ENCODE data around the gene TMEM225. TPM values are rescaled to one million over a fixed set of nuclear protein-coding genes. Genes with fewer than 3 reads are reported as not detected.

The TMEM225 gene
- total and polyA plus RNA-seq, 7 donors = not detected

Other genes with a start within 250 kb of the TMEM225 start
- 10 to 100 TPM; 11.1 to 69.0 (median 26.4) TPM for gene SCN3B, start 231.0 kb downstream of the TMEM225 start, total RNA-seq
- 10 to 100 TPM; 15.6 to 42.1 (median 17.2) TPM for gene SCN3B, start 231.0 kb downstream of the TMEM225 start, polyA plus RNA-seq
- 10 to 100 TPM in 1 of 4 donors, 1 to 10 TPM in 3; 5.5 to 13.8 (median 7.7) TPM for gene ZNF202, start 144.0 kb downstream of the TMEM225 start, total RNA-seq
- gene ZNF202, start 144.0 kb downstream of the TMEM225 start, polyA plus RNA-seq = 10 to 100 TPM in 2 of 3 donors, 1 to 10 TPM in 1; 5.9 to 11.9 (median 10.7) TPM
- not detected for gene OR6X1, start 131.2 kb downstream of the TMEM225 start, total RNA-seq
- not detected for gene OR6X1, start 131.2 kb downstream of the TMEM225 start, polyA plus RNA-seq
- not detected for gene OR6M1, start 79.3 kb downstream of the TMEM225 start, total RNA-seq
- not detected for gene OR6M1, start 79.3 kb downstream of the TMEM225 start, polyA plus RNA-seq
- gene OR8D4, start 16.5 kb upstream of the TMEM225 start, total RNA-seq = not detected
- not detected for gene OR8D4, start 16.5 kb upstream of the TMEM225 start, polyA plus RNA-seq
- not detected for gene OR4D5, start 53.9 kb upstream of the TMEM225 start, total RNA-seq
- gene OR4D5, start 53.9 kb upstream of the TMEM225 start, polyA plus RNA-seq = not detected
- not detected for gene OR6T1, start 58.2 kb upstream of the TMEM225 start, total RNA-seq
- not detected for gene OR6T1, start 58.2 kb upstream of the TMEM225 start, polyA plus RNA-seq
- not detected for gene OR10S1, start 92.1 kb upstream of the TMEM225 start, total RNA-seq
- not detected for gene OR10S1, start 92.1 kb upstream of the TMEM225 start, polyA plus RNA-seq
- gene OR10G6, start 109.5 kb upstream of the TMEM225 start, total RNA-seq = not detected
- gene OR10G6, start 109.5 kb upstream of the TMEM225 start, polyA plus RNA-seq = not detected
- gene OR10G4, start 127.3 kb upstream of the TMEM225 start, total RNA-seq = not detected
- not detected for gene OR10G4, start 127.3 kb upstream of the TMEM225 start, polyA plus RNA-seq
- not detected for gene OR10G9, start 137.3 kb upstream of the TMEM225 start, total RNA-seq
- not detected for gene OR10G9, start 137.3 kb upstream of the TMEM225 start, polyA plus RNA-seq
- gene OR10G8, start 141.1 kb upstream of the TMEM225 start, total RNA-seq = not detected
- gene OR10G8, start 141.1 kb upstream of the TMEM225 start, polyA plus RNA-seq = not detected
- gene OR10G7, start 155.7 kb upstream of the TMEM225 start, total RNA-seq = not detected
- gene OR10G7, start 155.7 kb upstream of the TMEM225 start, polyA plus RNA-seq = not detected
- 1 to 10 TPM; 3.4 to 6.7 (median 4.8) TPM for gene VWA5A, start 229.8 kb upstream of the TMEM225 start, total RNA-seq
- gene VWA5A, start 229.8 kb upstream of the TMEM225 start, polyA plus RNA-seq = 1 to 10 TPM; 1.2 to 2.0 (median 1.3) TPM

Data from psoas muscle (tissue), 7 donors.